ENCODE measurements around the gene MEF2A. TPM values are rescaled to one million over a fixed set of nuclear protein-coding genes. Genes with fewer than 3 reads are reported as not detected.

The MEF2A gene
- total RNA-seq, 1 donor from 2014 or later, result 46.3 TPM

GRCh38 chr15:99645951-99646350 lies 80.2 kb downstream of the MEF2A start:
- Mint-ChIP-seq H3K27ac (ENCODE audit: unreplicated experiment) (no peak overlapping the region), H3K27me3 (ENCODE audit: low read depth, unreplicated experiment) (no peaks in the 10 kb centered on the region), H3K9me3 (ENCODE audit: unreplicated experiment) (peaks cover 4% of the 10 kb centered on the region), H3K4me3 (ENCODE audit: unreplicated experiment) (no peak overlapping the region), H3K4me1 (ENCODE audit: low read depth, unreplicated experiment) (peaks cover 8% of the 10 kb centered on the region), H3K36me3 (ENCODE audit: low read depth, unreplicated experiment) (peaks cover 20% of the 10 kb centered on the region)
- no peak overlapping the region for H3K27ac ChIP-seq (ENCODE audit: low read depth, low read length)
- H3K36me3 ChIP-seq (ENCODE audit: insufficient read depth, low read length), result no peaks in the 10 kb centered on the region
- H3K9ac ChIP-seq (ENCODE audit: low read length), result no peak overlapping the region
- H3K4me2 ChIP-seq (ENCODE audit: low read length), result no peak overlapping the region
- H4K20me1 ChIP-seq (ENCODE audit: insufficient read depth, low read length), result peaks cover 2% of the 10 kb centered on the region
- no peak overlapping the region for H2AFZ ChIP-seq (ENCODE audit: low read depth, low read length)
- H3K9me3 ChIP-seq (ENCODE audit: insufficient read depth, low read depth, low read length), result no peaks in the 10 kb centered on the region
- H3K4me1 ChIP-seq (ENCODE audit: insufficient read depth, low read length), result peaks cover under 1% of the 10 kb centered on the region
- FAIRE-seq, result no peak
- no peak overlapping the region for H3K4me3 ChIP-seq (ENCODE audit: insufficient read depth, low read depth, low read length)
- DNase-seq (ENCODE audit: low read depth), result no peak
- peaks cover 26% of the 10 kb centered on the region for H3K79me2 ChIP-seq (ENCODE audit: insufficient read depth, low read length)
- H3K27me3 ChIP-seq (ENCODE audit: insufficient read depth, low read length), result no peaks in the 10 kb centered on the region
- no peak for TF ChIP-seq CTCF (IDR thresholded peaks at IDR 0.05; ENCODE audit: insufficient read depth, low read depth, low read length)
- TF ChIP-seq EZH2 (IDR thresholded peaks at IDR 0.05; ENCODE audit: insufficient read depth, low read length), result no peak

- Mint-ChIP-seq H3K4me3 (ENCODE audit: unreplicated experiment) (peak overlapping the region; percentile 43), H3K9me3 (ENCODE audit: unreplicated experiment) (no peaks in the 10 kb centered on the region), H3K36me3 (ENCODE audit: low read depth, unreplicated experiment) (peaks cover 27% of the 10 kb centered on the region), H3K4me1 (ENCODE audit: low read depth, unreplicated experiment) (peaks cover 13% of the 10 kb centered on the region), H3K27ac (ENCODE audit: unreplicated experiment) (peak overlapping the region; percentile 38), H3K27me3 (ENCODE audit: low read depth, unreplicated experiment) (no peaks in the 10 kb centered on the region)
- H3K27me3 ChIP-seq (ENCODE audit: insufficient read depth, low read length), result no peaks in the 10 kb centered on the region
- DNase-seq (ENCODE audit: low read depth) (peak; percentile 63), FAIRE-seq (no peak)
- peak overlapping the region; percentile 23 for H3K9ac ChIP-seq (ENCODE audit: low read length)
- H3K79me2 ChIP-seq (ENCODE audit: insufficient read depth, low read length), result peaks cover 11% of the 10 kb centered on the region
- no peaks in the 10 kb centered on the region for H3K36me3 ChIP-seq (ENCODE audit: insufficient read depth, low read length)
- peak overlapping the region; percentile 44 for H3K4me2 ChIP-seq (ENCODE audit: low read length)
- H3K27ac ChIP-seq (ENCODE audit: low read depth, low read length), result no peak overlapping the region
- no peak overlapping the region for H2AFZ ChIP-seq (ENCODE audit: low read depth, low read length)
- H3K9me3 ChIP-seq (ENCODE audit: insufficient read depth, low read depth, low read length), result no peaks in the 10 kb centered on the region
- no peak overlapping the region for H3K4me3 ChIP-seq (ENCODE audit: insufficient read depth, low read depth, low read length)
- H3K4me1 ChIP-seq (ENCODE audit: insufficient read depth, low read length), result peaks cover 7% of the 10 kb centered on the region
- no peaks in the 10 kb centered on the region for H4K20me1 ChIP-seq (ENCODE audit: insufficient read depth, low read length)
- TF ChIP-seq EZH2 (IDR thresholded peaks at IDR 0.05; ENCODE audit: insufficient read depth, low read length) (no peak), CTCF (IDR thresholded peaks at IDR 0.05; ENCODE audit: insufficient read depth, low read depth, low read length) (no peak)
Observed at GRCh38 chr15:99651023-99651807, 85.4 kb downstream of the MEF2A start.

- H3K4me3 Mint-ChIP-seq (ENCODE audit: unreplicated experiment), result no peak overlapping the region
- TF ChIP-seq EZH2 (IDR thresholded peaks at IDR 0.05; ENCODE audit: insufficient read depth, low read length) (no peak), CTCF (IDR thresholded peaks at IDR 0.05; ENCODE audit: insufficient read depth, low read depth, low read length) (no peak)
- no peak overlapping the region for H3K9ac ChIP-seq (ENCODE audit: low read length)
- peaks cover 3% of the 10 kb centered on the region for H3K4me1 ChIP-seq (ENCODE audit: insufficient read depth, low read length)
- H3K9me3 ChIP-seq (ENCODE audit: insufficient read depth, low read depth, low read length), result no peaks in the 10 kb centered on the region
- H3K4me3 ChIP-seq (ENCODE audit: insufficient read depth, low read depth, low read length), result no peak overlapping the region
- H2AFZ ChIP-seq (ENCODE audit: low read depth, low read length), result no peak overlapping the region
- H4K20me1 ChIP-seq (ENCODE audit: insufficient read depth, low read length), result peaks cover 4% of the 10 kb centered on the region
- H3K36me3 ChIP-seq (ENCODE audit: insufficient read depth, low read length), result no peaks in the 10 kb centered on the region
- DNase-seq (ENCODE audit: low read depth) (no peak), FAIRE-seq (no peak)
- H3K9me3 Mint-ChIP-seq (ENCODE audit: unreplicated experiment), result no peaks in the 10 kb centered on the region
- peaks cover 6% of the 10 kb centered on the region for H3K79me2 ChIP-seq (ENCODE audit: insufficient read depth, low read length)
- no peak overlapping the region for H3K27ac Mint-ChIP-seq (ENCODE audit: unreplicated experiment)
- H3K36me3 Mint-ChIP-seq (ENCODE audit: low read depth, unreplicated experiment), result peaks cover 16% of the 10 kb centered on the region
- H3K27me3 Mint-ChIP-seq (ENCODE audit: low read depth, unreplicated experiment), result no peaks in the 10 kb centered on the region
- no peak overlapping the region for H3K4me2 ChIP-seq (ENCODE audit: low read length)
- no peak overlapping the region for H3K27ac ChIP-seq (ENCODE audit: low read depth, low read length)
- H3K4me1 Mint-ChIP-seq (ENCODE audit: low read depth, unreplicated experiment), result peaks cover 8% of the 10 kb centered on the region
- no peaks in the 10 kb centered on the region for H3K27me3 ChIP-seq (ENCODE audit: insufficient read depth, low read length)
Observed at GRCh38 chr15:99656205-99656604, 90.4 kb downstream of the MEF2A start.
